HG03439 (cell line): Measurements from ENCODE around the gene ATN1.
A peak's percentile ranks its signal among the peaks of the same experiment; 100 is the strongest.

Source experiments
- ATAC-seq: cut with Tn5 transposase; IDR thresholded peaks from one replicate; pipeline ENCODE4 v1.9.1; 2021; ENCODE audit warnings: mild to moderate bottlenecking, moderate library complexity; ENCODE audit not compliant: unreplicated experiment

Gene ATN1

GRCh38 chr12:6957151-6957701 lies 29.5 kb downstream of the ATN1 start:
- ATAC-seq: no peak

- ATAC-seq: no peak
Observed at GRCh38 chr12:6957741-6958608, 30.2 kb downstream of the ATN1 start.

- no peak for ATAC-seq
Observed at GRCh38 chr12:6958609-6959057, 30.9 kb downstream of the ATN1 start.

- peak; percentile 39 for ATAC-seq
Observed at GRCh38 chr12:6959058-6959804, 31.5 kb downstream of the ATN1 start.

- ATAC-seq: no peak
Observed at GRCh38 chr12:6959805-6960592, 32.2 kb downstream of the ATN1 start.

GRCh38 chr12:6960593-6961277 lies 33.0 kb downstream of the ATN1 start:
- ATAC-seq: no peak

GRCh38 chr12:6961278-6961694 lies 33.5 kb downstream of the ATN1 start:
- ATAC-seq: no peak

GRCh38 chr12:6961695-6962284 lies 34.0 kb downstream of the ATN1 start:
- no peak for ATAC-seq

- no peak for ATAC-seq
Observed at GRCh38 chr12:6962285-6963015, 34.7 kb downstream of the ATN1 start.

GRCh38 chr12:6963016-6963731 lies 35.4 kb downstream of the ATN1 start:
- ATAC-seq: no peak

GRCh38 chr12:6963791-6964413 lies 36.1 kb downstream of the ATN1 start:
- no peak for ATAC-seq

- no peak for ATAC-seq
Observed at GRCh38 chr12:6964605-6965025, 36.9 kb downstream of the ATN1 start.

GRCh38 chr12:6965026-6965661 lies 37.4 kb downstream of the ATN1 start:
- no peak for ATAC-seq

GRCh38 chr12:6965714-6966113 lies 38.0 kb downstream of the ATN1 start:
- no peak for ATAC-seq

- ATAC-seq: no peak
Observed at GRCh38 chr12:6966351-6966750, 38.6 kb downstream of the ATN1 start.

GRCh38 chr12:6967651-6968100 lies 39.9 kb downstream of the ATN1 start:
- no peak for ATAC-seq

GRCh38 chr12:6968426-6968825 lies 40.7 kb downstream of the ATN1 start:
- no peak for ATAC-seq
